Measurements from ENCODE around the gene TMEM80.
"Not testable (repeated sequence)": the region's sequence is repeated elsewhere in the genome, so short reads cannot be mapped to it uniquely, and the experiment has no call there.

Gene TMEM80

GRCh38 chr11:695538-696248 lies at the start of gene TMEM80:
Gene TMEM80 (plus strand): TSS chr11:695816. CDS start chr11:695828, 12 bp downstream.
- TF ChIP-seq TOX (CRISPR knock-in tag; IDR thresholded peaks at IDR 0.05; ENCODE audit: borderline replicate concordance) = no peak
- TF ChIP-seq GLIS3 (CRISPR knock-in tag; IDR thresholded peaks at IDR 0.05) = no peak
- TF ChIP-seq SNAI2 (CRISPR knock-in tag; IDR thresholded peaks at IDR 0.05) = no peak
- no peak for TF ChIP-seq CREB5 (CRISPR knock-in tag; IDR thresholded peaks at IDR 0.05; ENCODE audit: low read depth)
- no peak for TF ChIP-seq ZNF565 (CRISPR knock-in tag; conservative IDR thresholded peaks at IDR 0.05; ENCODE audit: low read depth)
- TF ChIP-seq ZNF8 (CRISPR knock-in tag; IDR thresholded peaks at IDR 0.05) = no peak

GRCh38 chr11:646214-646613 lies 49.4 kb upstream of the TMEM80 start:
- ATAC-seq = no peak
- TF ChIP-seq ZC3H10 (CRISPR knock-in tag; IDR thresholded peaks at IDR 0.05) (no peak), BACH2 (CRISPR knock-in tag; IDR thresholded peaks at IDR 0.05; ENCODE audit: borderline replicate concordance) (no peak), ZNF70 (CRISPR knock-in tag; IDR thresholded peaks at IDR 0.05) (no peak), ZNF565 (CRISPR knock-in tag; conservative IDR thresholded peaks at IDR 0.05; ENCODE audit: low read depth) (no peak)

More at GRCh38 chr11:695538-696248, at the start of gene TMEM80:
- peak; percentile 88 for ATAC-seq

GRCh38 chr11:647672-648158 lies 47.9 kb upstream of the TMEM80 start:
- not testable (repeated sequence) for ATAC-seq

GRCh38 chr11:650482-650881 lies 45.1 kb upstream of the TMEM80 start:
- peak; percentile 45 for ATAC-seq
- no peak for TF ChIP-seq ARNTL (CRISPR knock-in tag; IDR thresholded peaks at IDR 0.05; ENCODE audit: borderline replicate concordance, low read depth)
- TF ChIP-seq SNAI2 (CRISPR knock-in tag; IDR thresholded peaks at IDR 0.05) = no peak
- TF ChIP-seq GLIS3 (CRISPR knock-in tag; IDR thresholded peaks at IDR 0.05) = no peak
- TF ChIP-seq TOX (CRISPR knock-in tag; IDR thresholded peaks at IDR 0.05; ENCODE audit: borderline replicate concordance) = no peak
- no peak for TF ChIP-seq CREB5 (CRISPR knock-in tag; IDR thresholded peaks at IDR 0.05; ENCODE audit: low read depth)
- no peak for TF ChIP-seq ZNF70 (CRISPR knock-in tag; IDR thresholded peaks at IDR 0.05)
- no peak for TF ChIP-seq TCF4 (CRISPR knock-in tag; IDR thresholded peaks at IDR 0.05; ENCODE audit: borderline replicate concordance)
- TF ChIP-seq TSHZ2 (CRISPR knock-in tag; IDR thresholded peaks at IDR 0.05) = no peak
- TF ChIP-seq CSRNP3 (CRISPR knock-in tag; IDR thresholded peaks at IDR 0.05) = no peak
- TF ChIP-seq ZNF565 (CRISPR knock-in tag; conservative IDR thresholded peaks at IDR 0.05; ENCODE audit: low read depth) = no peak
- TF ChIP-seq ISL1 (CRISPR knock-in tag; IDR thresholded peaks at IDR 0.05) = no peak
- TF ChIP-seq ZFP3 (CRISPR knock-in tag; IDR thresholded peaks at IDR 0.05) = no peak
- TF ChIP-seq CSDC2 (CRISPR knock-in tag; IDR thresholded peaks at IDR 0.05) = no peak
- no peak for TF ChIP-seq POU6F1 (CRISPR knock-in tag; IDR thresholded peaks at IDR 0.05; ENCODE audit: borderline replicate concordance, low read depth)
- TF ChIP-seq OSR1 (CRISPR knock-in tag; IDR thresholded peaks at IDR 0.05) = no peak
- TF ChIP-seq ZNF8 (CRISPR knock-in tag; IDR thresholded peaks at IDR 0.05) = no peak
- no peak for TF ChIP-seq ESRRG (CRISPR knock-in tag; IDR thresholded peaks at IDR 0.05)
- no peak for TF ChIP-seq PATZ1 (CRISPR knock-in tag; IDR thresholded peaks at IDR 0.05; ENCODE audit: borderline replicate concordance)
- no peak for TF ChIP-seq RARB (CRISPR knock-in tag; IDR thresholded peaks at IDR 0.05)
- TF ChIP-seq PPARA (CRISPR knock-in tag; IDR thresholded peaks at IDR 0.05; ENCODE audit: borderline replicate concordance) = no peak

GRCh38 chr11:653136-653535 lies 42.5 kb upstream of the TMEM80 start:
- not testable (repeated sequence) for ATAC-seq
